AML-193 (cell line): ENCODE results near the gene SUPT5H.

Experiments
- DNase-seq, 2 experiments: peaks; one replicate each; lab custom pipeline; 2025; lab: John Stamatoyannopoulos, UW

The SUPT5H gene

DNA sequence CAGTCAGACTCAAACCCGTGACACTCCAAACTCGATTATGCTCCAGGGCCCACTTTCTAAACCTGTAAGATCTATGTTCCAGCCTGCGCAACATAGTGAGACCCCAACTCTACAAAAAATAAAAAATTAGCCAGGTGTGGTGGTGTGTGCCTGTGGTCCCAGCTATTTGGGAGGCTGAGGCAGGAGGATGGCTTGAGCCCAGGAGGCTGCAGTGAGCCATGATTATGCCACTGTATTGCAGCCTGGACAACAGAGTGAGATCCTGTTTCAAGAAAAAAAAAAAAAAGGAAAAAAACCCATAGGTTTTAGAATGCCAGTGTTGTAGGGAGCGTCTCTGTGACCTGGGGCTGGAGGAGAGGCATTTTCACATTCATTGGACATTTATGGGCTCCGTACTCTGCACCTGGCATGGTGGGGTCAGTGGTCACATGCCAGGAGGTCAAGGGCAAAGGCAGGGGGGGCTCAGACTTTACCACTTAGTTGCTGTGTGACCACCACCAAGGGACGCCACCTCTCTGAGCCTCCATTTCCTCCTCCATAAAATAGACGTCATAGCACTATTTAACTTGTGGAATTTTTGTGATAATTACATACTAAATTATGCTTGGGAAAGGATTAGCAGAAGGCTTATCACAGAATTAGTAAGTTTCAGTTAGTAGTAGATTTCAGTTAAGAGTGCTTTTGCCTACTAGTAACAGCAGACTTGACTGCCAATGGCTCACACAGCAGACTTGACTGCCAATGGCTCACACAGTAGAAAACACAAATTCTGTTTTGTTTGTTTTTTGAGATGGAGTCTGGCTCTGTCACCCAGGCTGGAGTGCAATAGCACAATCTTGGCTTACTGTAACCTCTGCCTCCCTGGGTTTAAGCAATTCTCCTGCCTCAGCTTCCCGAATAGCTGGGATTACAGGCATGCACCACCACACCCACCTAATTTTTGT lies 75.4 kb downstream of the SUPT5H start:
- no peak for DNase-seq

- DNase-seq = no peak
Observed at GRCh38 chr19:39524495-39524894, 79.1 kb downstream of the SUPT5H start.

- no peak for DNase-seq
Observed at GRCh38 chr19:39525205-39525604, 79.8 kb downstream of the SUPT5H start.
